ENCODE measurements around the gene LRFN3.
"Not testable (repeated sequence)": the region's sequence is repeated elsewhere in the genome, so short reads cannot be mapped to it uniquely, and the experiment has no call there.

LRFN3 gene, protein sequence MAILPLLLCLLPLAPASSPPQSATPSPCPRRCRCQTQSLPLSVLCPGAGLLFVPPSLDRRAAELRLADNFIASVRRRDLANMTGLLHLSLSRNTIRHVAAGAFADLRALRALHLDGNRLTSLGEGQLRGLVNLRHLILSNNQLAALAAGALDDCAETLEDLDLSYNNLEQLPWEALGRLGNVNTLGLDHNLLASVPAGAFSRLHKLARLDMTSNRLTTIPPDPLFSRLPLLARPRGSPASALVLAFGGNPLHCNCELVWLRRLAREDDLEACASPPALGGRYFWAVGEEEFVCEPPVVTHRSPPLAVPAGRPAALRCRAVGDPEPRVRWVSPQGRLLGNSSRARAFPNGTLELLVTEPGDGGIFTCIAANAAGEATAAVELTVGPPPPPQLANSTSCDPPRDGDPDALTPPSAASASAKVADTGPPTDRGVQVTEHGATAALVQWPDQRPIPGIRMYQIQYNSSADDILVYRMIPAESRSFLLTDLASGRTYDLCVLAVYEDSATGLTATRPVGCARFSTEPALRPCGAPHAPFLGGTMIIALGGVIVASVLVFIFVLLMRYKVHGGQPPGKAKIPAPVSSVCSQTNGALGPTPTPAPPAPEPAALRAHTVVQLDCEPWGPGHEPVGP

DNA sequence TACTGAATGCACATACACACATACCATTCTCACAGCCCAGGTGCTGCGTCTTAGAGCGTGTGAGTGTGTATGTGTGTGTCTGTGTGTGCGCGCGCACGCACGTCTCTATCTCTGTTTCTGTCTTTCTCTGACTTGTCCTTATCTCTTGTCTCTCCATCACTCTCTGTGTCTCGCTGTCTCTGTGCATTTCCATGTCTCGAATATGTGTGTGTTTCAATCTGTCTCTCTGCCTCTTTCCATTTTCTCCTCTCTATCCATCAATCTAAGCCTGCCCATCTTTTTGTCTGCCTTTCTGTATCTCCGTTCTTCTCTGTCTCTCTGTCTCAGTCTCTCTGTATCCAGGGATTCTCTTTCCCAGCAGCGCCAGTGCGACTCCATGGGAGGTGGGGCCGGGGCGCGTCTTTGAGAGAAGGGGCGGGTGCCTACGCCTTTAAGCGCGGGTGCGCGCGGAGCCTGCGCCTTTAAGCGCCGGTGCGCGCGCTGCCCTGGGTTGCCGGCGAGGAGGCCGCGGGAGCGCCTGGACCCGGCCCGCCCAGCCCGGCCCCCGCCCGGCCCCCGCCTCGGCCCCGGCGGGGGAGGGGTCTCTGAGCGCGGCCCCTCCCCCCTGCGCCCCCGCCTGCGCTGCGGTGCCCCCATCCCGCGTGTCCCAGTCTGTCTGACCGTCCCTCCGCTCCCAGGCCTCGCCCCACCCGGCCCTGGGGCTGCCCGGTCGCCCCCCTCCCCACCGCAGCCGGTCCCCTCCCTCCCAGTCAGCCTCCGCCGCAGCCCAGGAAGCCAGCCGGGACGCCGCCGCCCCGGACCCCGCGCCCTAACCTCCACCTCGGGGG is at the start of gene LRFN3:
TSS of gene LRFN3 (plus strand) at position 464 of the 827 bp plus-strand sequence. CDS start 3,052 bp downstream, outside the sequence.
- DNase-seq (ENCODE audit: low read depth), result no peak

DNA sequence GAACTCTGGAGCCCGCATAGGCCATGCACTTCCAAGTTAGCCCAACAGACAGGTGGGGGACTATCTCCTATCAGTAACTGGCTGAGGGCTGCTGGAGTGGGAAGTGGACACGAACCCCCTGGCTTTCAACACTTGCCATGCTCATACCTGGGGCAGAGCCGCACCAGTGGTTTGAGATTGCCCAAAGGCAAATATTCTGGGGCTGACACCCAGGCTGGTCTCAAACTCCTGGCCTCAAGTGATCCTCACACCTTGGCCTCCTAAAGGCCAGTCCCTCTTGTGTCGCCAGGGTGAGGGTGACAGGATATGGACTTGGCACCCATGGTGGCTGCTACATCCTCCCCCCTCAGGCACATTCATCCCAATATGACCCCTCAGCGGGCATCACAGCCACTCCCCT is 49.0 kb upstream of the LRFN3 start:
- DNase-seq (ENCODE audit: low read depth), result no peak

DNA sequence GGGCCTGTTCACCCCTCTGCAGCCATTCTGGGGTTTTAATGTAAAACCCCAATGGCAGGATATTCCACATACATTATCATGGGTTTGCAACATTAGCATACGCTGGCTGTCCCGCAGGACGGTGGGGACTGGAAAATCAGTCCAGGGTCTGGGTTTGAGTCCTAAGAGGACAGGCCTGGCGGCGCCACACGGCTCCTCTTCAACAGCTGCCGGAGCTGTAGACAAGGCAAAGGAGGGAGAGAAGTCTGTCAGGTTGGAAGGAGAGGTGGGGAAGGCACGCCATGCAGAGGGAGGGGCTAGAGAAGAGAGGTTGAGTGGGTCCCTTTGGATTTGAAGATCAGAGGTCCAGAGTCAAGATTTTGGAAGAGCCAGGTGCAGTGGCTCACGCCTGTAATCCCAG is 47.8 kb upstream of the LRFN3 start:
- no peak for DNase-seq (ENCODE audit: low read depth)

DNA sequence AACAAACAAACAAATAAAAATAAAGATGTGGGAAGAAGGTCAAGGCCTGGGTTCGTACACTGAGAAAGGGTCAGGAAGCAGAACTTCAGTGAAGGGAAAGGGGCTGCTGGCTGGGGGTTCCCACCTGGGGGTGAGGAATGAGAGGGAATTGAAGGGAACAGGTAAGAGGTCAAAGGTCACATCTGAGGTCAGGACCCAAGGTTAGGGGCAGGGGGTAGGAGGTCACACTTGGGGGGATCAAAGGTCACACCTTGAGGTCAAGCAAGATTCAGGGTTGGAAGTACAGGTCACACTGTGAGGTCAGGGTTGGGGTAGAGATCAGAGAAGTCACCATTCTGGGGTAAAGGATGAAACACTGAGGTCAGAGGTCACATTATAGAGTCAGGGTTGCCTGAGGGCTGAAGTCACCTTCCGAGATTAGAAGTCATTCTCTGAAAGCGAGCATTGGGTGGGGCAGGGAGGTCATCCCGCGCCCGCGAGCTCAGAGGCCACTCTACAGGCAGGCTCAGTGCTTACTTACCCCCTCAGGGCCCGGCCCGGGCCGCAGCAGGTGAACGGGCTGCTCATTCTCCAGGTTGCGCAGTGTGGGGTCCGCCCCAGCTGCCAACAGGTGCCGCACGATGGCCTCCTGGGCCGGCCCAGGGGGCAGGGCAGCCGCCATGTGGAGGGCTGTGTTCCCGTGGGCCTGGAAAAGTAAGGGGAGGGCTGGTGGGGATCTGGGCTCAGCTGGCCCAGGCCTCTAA is 46.6 kb upstream of the LRFN3 start:
- no peak for DNase-seq (ENCODE audit: low read depth)

DNA sequence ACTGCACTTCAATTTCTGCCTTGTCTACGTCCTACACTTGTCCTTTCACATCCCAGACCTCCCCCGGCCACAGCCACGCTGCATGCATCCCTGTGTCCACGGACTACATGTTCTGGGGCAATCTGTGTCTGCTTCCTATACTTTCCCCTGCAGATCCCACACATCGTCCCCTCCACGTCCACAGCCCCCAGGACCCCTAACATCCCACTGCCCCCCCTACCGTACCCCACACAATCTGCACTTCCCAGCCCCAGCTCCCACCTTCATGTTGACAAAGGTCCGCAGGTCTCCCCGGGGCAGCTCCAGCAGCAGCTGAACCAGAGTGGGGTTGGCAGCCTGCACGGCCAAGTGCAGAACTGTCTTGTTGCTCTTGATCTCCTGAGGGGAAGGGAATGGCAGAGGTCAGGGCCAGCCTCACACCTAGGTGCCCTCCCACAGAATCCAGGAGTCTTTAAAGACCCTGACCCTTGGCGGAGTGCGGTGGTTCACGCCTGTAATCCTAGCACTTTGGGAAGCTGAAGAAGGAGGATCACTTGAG is 46.0 kb upstream of the LRFN3 start:
- no peak for DNase-seq (ENCODE audit: low read depth)

DNA sequence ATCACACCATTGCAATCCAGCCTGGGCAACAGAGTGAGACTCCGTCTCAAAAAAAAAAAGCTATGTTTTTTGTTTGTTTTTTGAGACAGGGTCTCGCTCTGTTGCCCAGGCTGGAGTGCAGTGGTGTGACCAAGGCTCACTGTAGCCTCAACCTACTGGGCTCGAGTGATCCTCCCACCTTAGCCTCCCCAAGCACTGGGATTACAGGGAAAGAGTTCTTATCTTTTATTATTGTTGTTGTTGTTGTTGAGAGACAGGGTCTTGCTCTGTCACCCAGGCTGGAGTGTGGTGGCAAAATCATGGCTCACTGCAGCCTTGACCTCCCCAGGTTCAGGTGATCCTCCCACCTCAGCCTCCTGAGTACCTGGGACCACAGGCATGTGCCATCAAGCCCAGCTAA is 44.4 kb upstream of the LRFN3 start:
- not testable (repeated sequence) for DNase-seq (ENCODE audit: low read depth)

DNA sequence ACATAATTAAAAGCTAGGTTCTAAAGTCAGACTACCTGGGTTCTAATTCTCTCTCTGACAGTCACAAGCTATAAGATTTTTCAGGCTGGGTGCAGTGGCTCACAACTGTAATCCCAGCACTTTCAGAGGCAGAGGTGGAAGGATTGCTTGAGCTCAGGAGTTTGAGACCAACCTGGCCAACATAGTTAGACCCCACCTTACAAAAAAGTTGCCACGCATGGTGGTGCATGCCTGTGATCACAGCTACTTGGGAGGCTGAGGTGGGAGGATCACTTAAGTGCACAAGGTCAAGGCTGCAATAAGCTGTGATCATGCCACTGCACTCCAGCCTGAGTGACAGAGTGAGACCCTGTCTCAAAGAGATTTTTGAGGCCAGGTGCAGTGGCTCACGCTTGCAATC is 41.8 kb upstream of the LRFN3 start:
- DNase-seq (ENCODE audit: low read depth), result no peak

DNA sequence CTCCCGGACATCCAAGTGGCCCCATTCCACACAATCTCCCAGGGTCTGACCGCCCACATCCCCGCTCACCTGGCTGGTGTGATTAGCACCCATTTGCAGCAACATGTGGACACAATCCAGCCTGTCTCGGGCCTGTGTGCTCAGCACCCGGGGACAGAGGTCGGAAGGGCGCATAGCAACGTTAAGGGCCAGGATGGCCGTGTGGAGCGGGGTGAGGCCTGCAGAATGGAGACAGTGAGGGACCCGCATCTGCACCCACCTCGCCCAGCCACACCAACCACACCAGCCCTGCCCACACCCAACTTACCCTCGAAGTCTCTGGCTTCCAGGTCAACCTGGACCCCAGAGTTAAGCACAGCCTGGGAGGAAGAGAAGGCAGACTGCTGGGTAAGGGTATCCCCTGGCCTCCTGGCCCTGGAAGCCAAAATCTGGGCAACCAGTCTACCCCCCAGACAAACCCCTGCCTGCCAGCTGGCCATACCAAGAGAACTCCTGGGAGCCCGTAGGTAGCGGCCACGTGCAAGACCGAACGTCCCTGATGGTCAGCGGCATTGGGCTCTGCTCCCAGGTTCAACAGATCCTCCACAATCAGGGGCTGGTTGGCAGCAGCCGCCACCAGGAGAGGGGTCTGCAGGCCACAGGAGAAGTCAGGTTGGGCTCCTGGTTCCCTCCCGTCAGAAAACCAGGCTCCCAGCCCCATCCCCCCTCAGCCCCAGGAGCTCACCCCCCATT is 40.1 kb upstream of the LRFN3 start:
- DNase-seq (ENCODE audit: low read depth), result no peak

DNA sequence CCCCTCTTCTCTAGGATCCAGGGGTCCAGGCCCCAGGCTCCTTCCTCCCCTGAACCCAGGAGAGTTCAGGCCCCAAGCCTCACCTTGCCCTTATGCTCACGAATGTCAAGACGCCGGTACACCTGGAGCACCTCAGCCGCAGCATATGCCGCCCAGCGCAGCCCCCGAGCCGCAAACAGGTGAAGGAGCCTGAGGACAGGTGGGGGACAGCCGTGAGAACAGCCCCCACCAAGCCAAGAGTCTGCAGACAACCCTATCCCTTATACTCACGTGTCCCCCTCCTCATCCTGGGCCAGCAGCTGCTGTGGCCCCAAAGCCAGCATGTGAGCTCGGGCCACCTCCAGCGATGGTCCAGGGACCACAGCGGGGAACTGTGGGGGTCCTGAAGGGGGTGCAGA is 39.5 kb upstream of the LRFN3 start:
- no peak for DNase-seq (ENCODE audit: low read depth)

DNA sequence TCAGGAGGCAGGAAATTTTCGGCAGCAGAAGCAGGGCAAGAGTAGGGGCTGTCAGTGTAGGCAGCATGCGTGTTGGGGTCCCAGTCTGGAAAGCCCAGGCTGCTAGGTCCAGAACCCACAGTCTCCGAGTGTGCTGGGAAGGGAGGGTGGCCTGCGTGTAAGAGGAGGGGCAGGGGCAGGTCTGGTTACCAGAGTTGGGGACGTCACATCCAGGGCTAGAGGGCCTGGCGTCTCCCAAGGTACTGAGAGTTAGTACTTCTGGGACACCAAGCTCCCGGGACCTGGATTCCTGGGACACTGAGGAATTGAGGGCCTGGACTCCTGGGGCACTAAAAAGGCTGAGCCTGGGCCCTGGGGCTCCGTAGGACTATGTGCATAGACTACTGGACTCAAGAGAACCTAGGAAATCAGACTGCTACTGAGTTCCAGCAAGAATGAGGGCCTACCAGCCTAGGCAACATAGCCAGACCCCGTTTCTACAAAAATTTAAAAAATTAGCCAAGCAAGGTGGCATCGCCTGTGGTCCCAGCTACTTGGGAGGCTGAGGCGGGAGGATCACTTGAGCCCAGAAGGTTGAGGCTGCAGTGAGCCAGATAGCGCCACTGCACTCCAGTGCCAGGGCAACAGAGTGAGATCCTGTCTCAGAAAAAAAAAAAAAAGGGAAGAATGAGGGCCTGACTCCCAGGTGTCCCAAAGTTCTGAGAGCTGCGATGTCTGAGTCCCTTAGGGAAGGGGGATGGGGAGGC is 38.3 kb upstream of the LRFN3 start:
- no peak for DNase-seq (ENCODE audit: low read depth)

DNA sequence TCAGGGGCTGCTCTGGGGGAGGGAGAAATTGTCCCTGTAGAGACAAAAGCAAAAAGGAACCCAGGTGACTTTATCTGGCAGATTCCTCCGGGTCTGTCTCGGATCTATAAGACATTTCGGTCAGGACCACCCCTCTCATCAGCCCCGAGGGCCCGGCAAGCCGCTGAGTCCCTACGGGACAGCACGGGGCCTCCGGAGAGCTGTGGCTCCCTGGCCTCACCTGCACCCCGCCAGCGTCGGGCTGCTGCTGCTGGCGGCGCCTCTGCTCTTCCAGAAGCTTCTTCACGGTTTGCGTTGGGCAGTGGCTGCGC is 37.7 kb upstream of the LRFN3 start:
- DNase-seq (ENCODE audit: low read depth), result no peak

DNA sequence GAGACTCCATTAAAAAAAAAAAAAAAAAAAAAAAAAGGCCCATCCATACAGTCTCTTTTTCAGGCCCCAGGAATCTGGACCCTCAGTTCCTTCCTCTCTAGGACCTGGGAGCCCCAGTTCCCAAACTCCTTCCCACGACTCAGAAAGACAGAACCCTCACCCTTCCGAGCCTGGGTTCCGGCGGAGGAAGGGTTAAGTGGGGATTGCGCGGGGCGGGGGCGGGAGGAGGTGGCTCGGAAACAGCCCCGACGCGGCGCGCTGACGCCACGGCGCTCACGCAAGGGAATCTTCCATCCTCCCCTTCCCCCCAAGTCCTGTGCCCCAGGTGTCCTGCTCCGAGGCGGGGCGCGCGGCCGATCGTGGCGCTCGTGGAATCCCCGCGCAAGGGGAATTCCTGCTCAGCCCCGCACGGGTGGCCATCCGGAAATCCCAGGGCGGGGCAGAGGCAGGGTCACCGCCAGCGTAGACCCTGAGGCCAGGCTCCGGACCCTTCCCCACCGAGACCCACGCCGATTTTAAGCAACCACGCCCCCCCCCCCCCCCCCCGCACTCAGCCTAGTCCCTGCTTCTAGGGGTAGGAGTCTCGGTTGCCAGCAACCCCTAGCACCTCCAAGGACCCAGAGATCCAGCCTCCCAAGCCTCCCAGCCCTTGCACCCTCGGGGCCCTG is 36.5 kb upstream of the LRFN3 start:
- DNase-seq (ENCODE audit: low read depth), result peak; percentile 74

DNA sequence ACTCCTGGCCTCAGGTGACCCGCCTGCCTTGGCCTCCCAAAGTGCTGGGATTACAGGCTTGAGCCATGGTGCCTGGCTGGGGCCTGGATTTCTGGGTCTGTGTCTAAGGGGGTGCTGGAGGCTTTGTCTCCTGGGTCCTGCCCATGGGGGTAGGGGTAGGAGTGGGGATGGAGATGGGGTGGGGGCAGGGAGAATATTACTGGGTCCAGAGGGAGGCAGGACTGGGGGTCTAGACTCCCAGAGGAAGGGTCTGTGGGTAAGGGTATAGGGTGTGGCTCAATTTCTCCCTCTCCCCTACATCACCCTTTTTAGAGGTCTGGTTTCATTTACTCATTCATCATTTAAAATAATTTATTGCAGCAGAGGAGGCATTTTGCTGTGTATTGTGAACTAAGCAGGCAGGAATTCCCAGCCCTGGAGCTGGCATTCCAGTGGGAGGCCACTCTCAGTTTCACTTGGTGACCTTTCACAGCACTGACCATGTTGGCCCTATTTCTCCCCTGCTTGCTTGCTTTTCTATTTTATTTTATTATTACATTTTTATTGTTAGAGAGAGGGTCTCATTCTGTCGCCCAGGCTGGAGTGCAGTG is 35.0 kb upstream of the LRFN3 start:
- no peak for DNase-seq (ENCODE audit: low read depth)

DNA sequence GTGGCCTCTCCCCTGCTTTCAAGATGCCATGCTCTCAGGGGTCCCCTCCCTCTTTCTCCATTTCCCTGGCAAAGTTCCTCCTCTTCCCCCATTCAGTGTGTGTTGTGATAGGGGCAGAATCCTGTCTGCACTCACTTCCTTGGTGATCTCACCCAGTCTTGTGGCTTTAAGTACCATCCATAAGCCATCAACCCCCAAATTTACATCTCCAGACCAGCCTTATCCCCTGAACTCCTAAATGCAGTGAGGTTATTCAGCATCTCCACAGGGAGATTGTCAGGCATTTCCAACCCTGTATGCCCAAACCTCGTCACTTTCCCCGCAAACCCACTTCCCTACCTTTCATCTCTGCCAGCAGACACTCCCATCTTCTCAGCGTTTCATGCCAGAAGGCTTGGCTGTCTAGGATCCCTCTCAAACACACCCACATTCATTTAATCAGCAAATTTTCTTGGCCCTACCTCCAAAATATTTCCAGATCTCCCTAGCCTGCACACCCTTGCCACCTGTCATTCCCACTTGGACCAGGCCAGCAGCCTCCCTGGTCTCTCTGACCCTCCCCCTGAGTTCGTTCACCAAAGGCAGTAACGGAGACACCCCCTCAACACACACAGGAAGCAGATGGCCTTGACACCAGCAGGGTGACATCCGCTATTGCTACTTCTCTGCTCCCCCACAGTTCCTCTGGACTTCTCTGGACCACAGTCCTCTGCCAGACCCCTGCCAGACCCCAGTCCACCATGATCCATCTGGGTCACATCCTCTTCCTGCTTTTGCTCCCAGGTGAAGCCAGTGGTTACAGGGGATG is 34.1 kb upstream of the LRFN3 start, which contains the start of gene HCST:
TSS of gene HCST (plus strand) at position 676 of the 808 bp plus-strand sequence. CDS start at position 741, 65 bp downstream.
- no peak for DNase-seq (ENCODE audit: low read depth)

DNA sequence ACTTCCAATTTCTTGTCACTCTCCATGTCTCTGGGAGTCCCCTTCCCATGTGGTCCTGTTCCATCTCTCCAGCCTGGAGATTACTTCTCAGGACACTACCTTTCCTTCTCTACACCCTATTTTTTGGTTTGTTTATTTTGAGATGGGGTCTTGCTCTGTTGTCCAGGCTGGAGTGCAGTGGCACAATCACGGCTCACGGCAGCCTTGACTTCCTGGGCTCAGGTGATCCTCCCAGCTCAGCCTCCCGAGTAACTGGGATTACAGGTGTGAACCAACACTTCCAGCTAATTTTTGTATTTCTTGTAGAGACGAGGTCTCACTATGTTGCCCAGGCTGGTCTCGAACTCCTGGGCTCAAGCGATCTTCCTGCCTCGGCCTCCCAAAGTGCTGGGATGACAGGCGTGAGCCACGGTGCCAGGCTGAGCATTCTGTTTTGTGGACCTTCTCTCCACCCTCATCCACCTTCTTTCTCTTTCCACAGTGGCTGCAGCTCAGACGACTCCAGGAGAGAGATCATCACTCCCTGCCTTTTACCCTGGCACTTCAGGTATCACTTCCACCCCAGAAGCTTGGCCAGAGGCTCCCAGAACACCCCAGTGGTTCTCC is 33.2 kb upstream of the LRFN3 start:
- no peak for DNase-seq (ENCODE audit: low read depth)

DNA sequence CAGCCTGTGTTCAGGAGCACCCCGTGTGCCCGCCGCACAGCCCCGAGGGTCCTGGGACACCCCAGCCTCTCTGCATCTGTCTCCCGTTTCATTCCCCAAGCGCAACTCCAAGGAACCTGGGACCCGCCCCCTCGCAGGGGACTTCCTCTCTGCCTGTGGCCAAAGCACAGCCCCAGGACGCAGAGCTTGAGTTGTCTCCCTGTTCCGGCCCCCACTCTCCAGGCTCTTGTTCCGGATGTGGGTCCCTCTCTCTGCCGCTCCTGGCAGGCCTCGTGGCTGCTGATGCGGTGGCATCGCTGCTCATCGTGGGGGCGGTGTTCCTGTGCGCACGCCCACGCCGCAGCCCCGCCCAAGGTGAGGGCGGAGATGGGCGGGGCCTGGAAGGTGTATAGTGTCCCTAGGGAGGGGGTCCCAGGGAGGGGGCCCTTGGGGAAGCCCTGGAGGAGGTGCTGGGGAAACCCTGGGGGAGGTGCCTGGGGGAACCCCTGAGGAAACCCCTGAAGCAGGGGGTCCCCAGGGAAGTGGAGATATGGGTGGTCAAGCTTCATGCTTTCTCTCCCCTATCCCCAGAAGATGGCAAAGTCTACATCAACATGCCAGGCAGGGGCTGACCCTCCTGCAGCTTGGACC is 32.5 kb upstream of the LRFN3 start:
- DNase-seq (ENCODE audit: low read depth), result peak; percentile 85

DNA sequence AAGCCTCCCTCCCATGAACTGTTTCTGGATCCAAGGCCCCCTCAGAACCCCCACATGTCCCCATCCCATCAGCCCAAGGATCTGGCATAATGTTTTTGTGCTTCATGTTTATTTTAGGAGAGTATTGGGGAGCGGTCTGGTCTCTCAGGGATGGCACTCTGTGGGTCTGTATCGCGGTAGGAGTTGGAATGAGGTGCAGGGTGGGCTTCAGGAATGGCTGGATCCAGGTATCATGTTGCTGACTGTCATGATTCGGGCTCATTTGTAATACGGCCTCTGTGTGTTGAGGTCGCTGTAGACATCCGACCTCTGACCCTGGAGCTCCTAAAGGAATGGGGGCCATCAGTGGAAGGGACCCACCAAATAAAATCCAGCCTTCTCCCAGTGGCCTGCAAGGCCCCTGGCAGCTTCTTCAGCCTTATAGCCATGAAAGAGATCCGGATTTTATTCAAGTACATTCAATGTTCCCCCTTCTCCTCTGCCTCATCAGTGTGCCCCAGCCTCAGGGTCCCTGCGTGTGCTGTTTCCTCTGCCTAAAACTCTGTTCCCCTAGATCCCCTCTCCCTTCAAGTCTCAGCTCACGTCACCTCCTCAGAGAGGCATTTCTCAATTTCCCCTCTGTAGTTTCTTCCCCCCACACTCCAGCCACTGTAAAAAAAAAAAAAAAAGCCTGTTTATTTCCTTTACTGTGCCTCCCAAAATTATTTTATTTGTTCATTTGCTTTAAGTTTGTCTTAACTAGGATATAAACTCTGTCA is 31.7 kb upstream of the LRFN3 start:
- no peak for DNase-seq (ENCODE audit: low read depth)

All from activated gamma-delta T cell treated with anti-CD3 and anti-CD28 coated beads, Interleukin-2, amount 50 U/mL, for 16 hours (primary cell).